ENCODE data around the gene VIPR1.

Gene VIPR1

GRCh38 chr3:42517117-42517516, 14.7 kb downstream of the VIPR1 start:
- Mint-ChIP-seq H3K27me3 (no peaks in the 10 kb centered on the region), H3K36me3 (ENCODE audit: insufficient read depth) (peaks cover 2% of the 10 kb centered on the region), H3K9me3 (no peaks in the 10 kb centered on the region), H3K27ac (ENCODE audit: low read depth) (no peak overlapping the region), H3K4me3 (no peak overlapping the region), H3K4me1 (peaks cover 7% of the 10 kb centered on the region)
- DNase-seq (ENCODE audit: low spot score in 2 of 2), result no peak
- no peak for ATAC-seq (replicated peaks; ENCODE audit: extremely low read depth, poor library complexity, severe bottlenecking)

GRCh38 chr3:42518800-42519567, 16.5 kb downstream of the VIPR1 start:
- DNase-seq (ENCODE audit: low spot score in 2 of 2), result no peak
- peaks cover 2% of the 10 kb centered on the region for H3K36me3 Mint-ChIP-seq (ENCODE audit: insufficient read depth)
- no peak overlapping the region for H3K4me3 Mint-ChIP-seq
- peaks cover 7% of the 10 kb centered on the region for H3K4me1 Mint-ChIP-seq
- H3K9me3 Mint-ChIP-seq, result no peaks in the 10 kb centered on the region
- H3K27ac Mint-ChIP-seq (ENCODE audit: low read depth), result no peak overlapping the region
- no peaks in the 10 kb centered on the region for H3K27me3 Mint-ChIP-seq
- ATAC-seq (replicated peaks; ENCODE audit: extremely low read depth, poor library complexity, severe bottlenecking), result no peak

- no peak for DNase-seq (ENCODE audit: low spot score in 2 of 2)
- H3K4me1 Mint-ChIP-seq, result peaks cover 7% of the 10 kb centered on the region
- H3K9me3 Mint-ChIP-seq, result no peaks in the 10 kb centered on the region
- no peak overlapping the region for H3K27ac Mint-ChIP-seq (ENCODE audit: low read depth)
- no peaks in the 10 kb centered on the region for H3K27me3 Mint-ChIP-seq
- H3K4me3 Mint-ChIP-seq, result no peak overlapping the region
- no peak for ATAC-seq (replicated peaks; ENCODE audit: extremely low read depth, poor library complexity, severe bottlenecking)
- peaks cover 2% of the 10 kb centered on the region for H3K36me3 Mint-ChIP-seq (ENCODE audit: insufficient read depth)
Observed at GRCh38 chr3:42519568-42519962, 17.1 kb downstream of the VIPR1 start.

DNA sequence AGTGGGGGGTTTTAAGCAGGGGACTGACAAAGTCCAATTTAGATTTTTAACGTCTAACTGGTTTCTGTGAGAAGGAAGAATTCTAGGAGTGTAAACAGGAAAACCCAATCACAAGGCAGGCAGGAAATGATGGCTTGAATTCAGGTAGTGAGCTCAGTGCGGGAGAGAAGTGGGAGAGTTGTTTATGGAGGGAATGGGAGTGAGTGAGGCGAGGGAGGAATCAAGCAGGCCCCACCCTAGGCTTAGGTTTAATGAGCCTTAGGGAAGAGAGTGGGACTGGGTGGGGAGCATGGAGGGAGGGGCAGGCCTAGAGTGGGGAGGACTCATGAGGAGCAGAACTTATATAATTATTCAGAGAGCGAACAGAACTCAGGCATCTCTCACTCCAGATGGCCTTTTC, 17.9 kb downstream of the VIPR1 start:
- no peaks in the 10 kb centered on the region for H3K9me3 Mint-ChIP-seq
- H3K4me3 Mint-ChIP-seq, result no peak overlapping the region
- H3K27ac Mint-ChIP-seq (ENCODE audit: low read depth), result no peak overlapping the region
- peaks cover 2% of the 10 kb centered on the region for H3K36me3 Mint-ChIP-seq (ENCODE audit: insufficient read depth)
- H3K4me1 Mint-ChIP-seq, result peaks cover 7% of the 10 kb centered on the region
- DNase-seq (ENCODE audit: low spot score in 2 of 2) (no peak), ATAC-seq (replicated peaks; ENCODE audit: extremely low read depth, poor library complexity, severe bottlenecking) (no peak)
- no peaks in the 10 kb centered on the region for H3K27me3 Mint-ChIP-seq

GRCh38 chr3:42520906-42521305, 18.5 kb downstream of the VIPR1 start:
- DNase-seq (ENCODE audit: low spot score in 2 of 2) (no peak), ATAC-seq (replicated peaks; ENCODE audit: extremely low read depth, poor library complexity, severe bottlenecking) (no peak)
- H3K4me1 Mint-ChIP-seq, result peaks cover 7% of the 10 kb centered on the region
- H3K36me3 Mint-ChIP-seq (ENCODE audit: insufficient read depth), result peaks cover 2% of the 10 kb centered on the region
- H3K27ac Mint-ChIP-seq (ENCODE audit: low read depth), result no peak overlapping the region
- H3K27me3 Mint-ChIP-seq, result no peaks in the 10 kb centered on the region
- H3K4me3 Mint-ChIP-seq, result no peak overlapping the region
- no peaks in the 10 kb centered on the region for H3K9me3 Mint-ChIP-seq

DNA sequence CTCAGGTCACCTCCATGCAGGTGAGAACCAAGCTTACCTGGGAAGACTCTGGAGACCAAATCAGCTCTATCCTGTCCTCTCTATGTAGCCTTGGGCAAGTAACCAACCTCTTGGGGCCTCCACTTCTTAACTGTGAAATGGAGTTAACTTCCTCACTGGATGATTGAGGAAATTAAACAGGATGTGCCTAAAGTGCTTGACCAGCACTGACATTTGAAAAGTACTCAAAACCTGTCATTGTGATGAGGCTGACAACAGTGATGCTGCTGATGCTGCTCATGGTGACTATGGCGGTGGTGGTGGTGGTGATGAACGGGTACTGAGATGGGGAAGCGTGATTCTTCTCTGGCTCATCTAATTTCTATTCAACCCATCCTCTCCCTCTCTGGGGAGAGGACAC, 22.3 kb downstream of the VIPR1 start:
- peaks cover 23% of the 10 kb centered on the region for H3K4me1 Mint-ChIP-seq
- ATAC-seq (replicated peaks; ENCODE audit: extremely low read depth, poor library complexity, severe bottlenecking) (no peak), DNase-seq (ENCODE audit: low spot score in 2 of 2) (no peak)
- H3K36me3 Mint-ChIP-seq (ENCODE audit: insufficient read depth), result no peaks in the 10 kb centered on the region
- H3K27me3 Mint-ChIP-seq, result no peaks in the 10 kb centered on the region
- no peak overlapping the region for H3K4me3 Mint-ChIP-seq
- H3K27ac Mint-ChIP-seq (ENCODE audit: low read depth), result no peak overlapping the region
- no peaks in the 10 kb centered on the region for H3K9me3 Mint-ChIP-seq

- ATAC-seq (replicated peaks; ENCODE audit: extremely low read depth, poor library complexity, severe bottlenecking) (no peak), DNase-seq (ENCODE audit: low spot score in 2 of 2) (no peak)
- Mint-ChIP-seq H3K27ac (ENCODE audit: low read depth) (no peak overlapping the region), H3K4me1 (peaks cover 24% of the 10 kb centered on the region), H3K36me3 (ENCODE audit: insufficient read depth) (no peaks in the 10 kb centered on the region), H3K9me3 (no peaks in the 10 kb centered on the region), H3K27me3 (no peaks in the 10 kb centered on the region), H3K4me3 (no peak overlapping the region)
Observed at GRCh38 chr3:42525212-42525611, 22.8 kb downstream of the VIPR1 start.

DNA sequence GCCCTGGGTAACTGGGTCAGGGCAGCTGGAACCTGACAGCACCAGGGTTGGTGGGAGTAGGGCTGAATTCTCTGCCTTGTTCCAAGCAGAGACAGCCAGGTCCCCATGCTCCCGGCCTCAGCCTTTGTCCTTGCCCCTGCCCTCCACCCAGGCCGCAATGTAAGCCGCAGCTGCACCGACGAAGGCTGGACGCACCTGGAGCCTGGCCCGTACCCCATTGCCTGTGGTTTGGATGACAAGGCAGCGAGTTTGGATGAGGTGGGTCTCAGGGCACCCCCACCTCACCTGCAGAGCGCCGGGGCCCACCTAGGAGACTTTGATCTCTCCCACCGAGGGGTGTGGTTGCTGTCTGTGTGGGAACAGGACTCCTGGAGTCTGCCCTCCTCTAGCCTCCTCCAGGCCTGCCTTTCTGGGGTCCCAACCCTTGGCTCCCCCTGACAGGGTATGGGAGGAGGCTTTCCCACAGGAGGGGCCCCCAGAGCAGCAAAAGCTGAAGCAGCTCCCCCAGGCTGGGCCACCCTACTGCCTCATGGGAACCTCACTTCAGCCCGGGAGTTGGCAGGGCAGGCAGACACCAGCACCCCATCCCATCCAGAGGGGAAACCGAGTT, 23.4 kb downstream of the VIPR1 start:
- Mint-ChIP-seq H3K4me1 (peaks cover 27% of the 10 kb centered on the region), H3K27ac (ENCODE audit: low read depth) (no peak overlapping the region), H3K4me3 (no peak overlapping the region), H3K36me3 (ENCODE audit: insufficient read depth) (no peaks in the 10 kb centered on the region), H3K27me3 (no peaks in the 10 kb centered on the region), H3K9me3 (no peaks in the 10 kb centered on the region)
- DNase-seq (ENCODE audit: low spot score in 2 of 2) (no peak), ATAC-seq (replicated peaks; ENCODE audit: extremely low read depth, poor library complexity, severe bottlenecking) (no peak)

DNA sequence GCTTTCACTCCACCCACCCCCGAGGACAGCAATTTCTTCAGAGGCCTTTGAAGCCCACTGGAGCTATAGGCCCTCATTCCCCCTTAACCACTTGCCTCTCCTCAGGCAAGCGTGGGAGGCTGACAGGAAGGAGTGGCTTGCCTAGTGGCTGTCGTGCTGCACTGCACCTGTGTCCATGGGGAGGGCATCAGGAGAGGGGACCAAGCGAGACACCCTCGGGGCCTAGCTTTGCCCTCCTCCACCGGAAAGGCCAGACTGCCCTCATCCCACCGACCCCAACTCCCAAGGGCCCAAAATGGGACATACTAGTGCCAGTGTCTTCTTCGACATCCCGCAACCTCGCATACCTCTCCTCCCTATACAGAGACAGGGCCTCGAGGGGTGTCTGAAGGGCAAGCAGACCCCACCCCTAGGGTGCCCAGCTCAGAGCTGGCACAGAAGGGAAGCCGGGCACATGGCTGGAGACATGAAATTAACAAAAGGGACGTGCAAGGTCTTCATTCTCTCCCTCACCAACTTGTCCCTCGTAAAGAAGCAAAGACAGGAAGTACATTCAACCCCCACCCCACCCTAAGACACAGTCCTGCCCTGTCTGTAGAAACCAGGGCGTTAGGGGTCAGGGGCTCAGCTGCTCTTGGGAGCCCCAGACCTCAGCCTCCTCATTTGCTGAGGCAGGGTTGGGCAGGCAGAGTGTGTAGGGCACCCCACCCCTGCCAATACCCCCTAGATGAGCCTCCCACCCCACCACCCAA, 24.3 kb downstream of the VIPR1 start:
- H3K27me3 Mint-ChIP-seq, result no peaks in the 10 kb centered on the region
- H3K36me3 Mint-ChIP-seq (ENCODE audit: insufficient read depth), result no peaks in the 10 kb centered on the region
- ATAC-seq (replicated peaks; ENCODE audit: extremely low read depth, poor library complexity, severe bottlenecking) (peak; percentile 66), DNase-seq (ENCODE audit: low spot score in 2 of 2) (no peak)
- no peak overlapping the region for H3K4me3 Mint-ChIP-seq
- H3K4me1 Mint-ChIP-seq, result peaks cover 27% of the 10 kb centered on the region
- H3K9me3 Mint-ChIP-seq, result no peaks in the 10 kb centered on the region
- peak overlapping the region; percentile 54 for H3K27ac Mint-ChIP-seq (ENCODE audit: low read depth)

GRCh38 chr3:42527368-42527917, 25.0 kb downstream of the VIPR1 start:
- peaks cover 27% of the 10 kb centered on the region for H3K4me1 Mint-ChIP-seq
- peak overlapping the region; percentile 54 for H3K27ac Mint-ChIP-seq (ENCODE audit: low read depth)

DNA sequence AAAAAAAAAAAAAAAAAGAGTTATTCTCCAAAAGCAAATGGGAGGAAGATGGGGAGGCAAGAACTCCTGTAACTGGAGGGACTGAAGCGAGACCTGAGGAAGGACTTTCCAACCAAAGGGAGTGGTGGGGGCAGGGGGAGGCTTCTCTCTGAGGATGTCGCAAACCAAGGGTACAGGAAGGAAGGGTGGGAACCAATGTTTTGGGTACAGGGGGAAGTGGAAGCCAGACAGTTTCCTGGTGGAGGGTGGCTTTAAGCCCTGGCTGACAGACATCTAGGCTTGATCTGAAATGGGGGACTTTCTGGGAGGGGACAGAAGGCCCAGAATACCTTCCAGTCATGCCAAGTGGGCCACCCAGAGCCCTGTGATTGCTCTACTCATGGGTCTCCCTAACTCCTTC, 27.0 kb downstream of the VIPR1 start:
- Mint-ChIP-seq H3K36me3 (ENCODE audit: insufficient read depth) (no peaks in the 10 kb centered on the region), H3K4me1 (peaks cover 27% of the 10 kb centered on the region), H3K9me3 (no peaks in the 10 kb centered on the region), H3K27ac (ENCODE audit: low read depth) (no peak overlapping the region), H3K4me3 (peak overlapping the region; percentile 0), H3K27me3 (no peaks in the 10 kb centered on the region)
- DNase-seq (ENCODE audit: low spot score in 2 of 2) (no peak), ATAC-seq (replicated peaks; ENCODE audit: extremely low read depth, poor library complexity, severe bottlenecking) (no peak)

More at GRCh38 chr3:42527368-42527917, 25.0 kb downstream of the VIPR1 start:
- H3K36me3 Mint-ChIP-seq (ENCODE audit: insufficient read depth), result no peaks in the 10 kb centered on the region
- H3K9me3 Mint-ChIP-seq, result no peaks in the 10 kb centered on the region
- no peak overlapping the region for H3K4me3 Mint-ChIP-seq
- ATAC-seq (replicated peaks; ENCODE audit: extremely low read depth, poor library complexity, severe bottlenecking) (no peak), DNase-seq (ENCODE audit: low spot score in 2 of 2) (no peak)
- H3K27me3 Mint-ChIP-seq, result no peaks in the 10 kb centered on the region

GRCh38 chr3:42530073-42530472, 27.6 kb downstream of the VIPR1 start:
- H3K4me1 Mint-ChIP-seq, result peaks cover 27% of the 10 kb centered on the region
- H3K27ac Mint-ChIP-seq (ENCODE audit: low read depth), result no peak overlapping the region
- H3K9me3 Mint-ChIP-seq, result no peaks in the 10 kb centered on the region
- no peak for ATAC-seq (replicated peaks; ENCODE audit: extremely low read depth, poor library complexity, severe bottlenecking)
- DNase-seq (ENCODE audit: low spot score in 2 of 2), result no peak
- H3K36me3 Mint-ChIP-seq (ENCODE audit: insufficient read depth), result no peaks in the 10 kb centered on the region
- peak overlapping the region; percentile 0 for H3K4me3 Mint-ChIP-seq
- H3K27me3 Mint-ChIP-seq, result no peaks in the 10 kb centered on the region
